ENCODE measurements around the gene YRDC.
"Not testable (repeated sequence)": the region's sequence is repeated elsewhere in the genome, so short reads cannot be mapped to it uniquely, and the experiment has no call there.

The YRDC gene

GRCh38 chr1:37782491-37782890, 25.5 kb downstream of the YRDC start:
- in situ Hi-C loops (cut with HindIII; ENCODE audit: low sequenced_read_pairs): no loop called here
- no peak overlapping the region for H3K4me3 ChIP-seq (ENCODE audit: low read depth, low read length)
- TF ChIP-seq CTCF (IDR thresholded peaks at IDR 0.05; ENCODE audit: low read depth, low read length): no peak
- DNase-seq (ENCODE audit: low read depth, low spot score): no peak

DNA sequence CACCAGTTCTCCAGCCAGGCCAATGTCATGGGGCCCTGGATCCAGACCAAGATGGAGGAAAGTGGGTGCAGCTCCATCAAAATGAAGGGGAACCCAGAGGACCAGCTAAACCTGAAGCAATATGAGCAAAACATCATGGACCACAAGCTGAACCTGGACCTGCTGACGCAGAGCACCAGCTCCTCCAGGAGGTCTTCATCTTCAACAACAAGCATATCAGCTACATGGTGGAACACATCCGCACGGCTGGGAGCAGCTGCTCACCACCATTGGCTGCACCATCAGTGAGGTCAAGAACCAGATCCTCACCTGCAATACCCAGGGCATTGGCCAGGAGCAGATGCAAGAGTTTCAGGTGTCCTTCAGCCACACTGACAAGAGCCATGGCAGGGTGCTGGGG, 29.4 kb downstream of the YRDC start:
- in situ Hi-C loops (cut with HindIII; ENCODE audit: low sequenced_read_pairs): no loop called here
- H3K4me3 ChIP-seq (ENCODE audit: low read depth, low read length): no peak overlapping the region
- no peak for TF ChIP-seq CTCF (IDR thresholded peaks at IDR 0.05; ENCODE audit: low read depth, low read length)
- DNase-seq (ENCODE audit: low read depth, low spot score): no peak

GRCh38 chr1:37776946-37777516, 31.0 kb downstream of the YRDC start:
- no peak for DNase-seq (ENCODE audit: low read depth, low spot score)
- TF ChIP-seq CTCF (IDR thresholded peaks at IDR 0.05; ENCODE audit: low read depth, low read length): no peak
- no peak overlapping the region for H3K4me3 ChIP-seq (ENCODE audit: low read depth, low read length)
- in situ Hi-C loops (cut with HindIII; ENCODE audit: low sequenced_read_pairs): no loop called here

- H3K4me3 ChIP-seq (ENCODE audit: low read depth, low read length); in situ Hi-C loops (cut with HindIII; ENCODE audit: low sequenced_read_pairs); DNase-seq (ENCODE audit: low read depth, low spot score): not testable (repeated sequence)
Measured at GRCh38 chr1:37771440-37771839, 36.6 kb downstream of the YRDC start.

GRCh38 chr1:37767488-37767887, 40.5 kb downstream of the YRDC start:
- in situ Hi-C loops (cut with HindIII; ENCODE audit: low sequenced_read_pairs): no loop called here
- TF ChIP-seq CTCF (IDR thresholded peaks at IDR 0.05; ENCODE audit: low read depth, low read length): no peak
- no peak for DNase-seq (ENCODE audit: low read depth, low spot score)
- no peak overlapping the region for H3K4me3 ChIP-seq (ENCODE audit: low read depth, low read length)

GRCh38 chr1:37765916-37766664, 41.9 kb downstream of the YRDC start:
- in situ Hi-C loops (cut with HindIII; ENCODE audit: low sequenced_read_pairs): no loop called here
- TF ChIP-seq CTCF (IDR thresholded peaks at IDR 0.05; ENCODE audit: low read depth, low read length): no peak
- H3K4me3 ChIP-seq (ENCODE audit: low read depth, low read length): no peak overlapping the region
- no peak for DNase-seq (ENCODE audit: low read depth, low spot score)

- TF ChIP-seq CTCF (IDR thresholded peaks at IDR 0.05; ENCODE audit: low read depth, low read length): no peak
- in situ Hi-C loops (cut with HindIII; ENCODE audit: low sequenced_read_pairs): no loop called here
- DNase-seq (ENCODE audit: low read depth, low spot score): no peak
- H3K4me3 ChIP-seq (ENCODE audit: low read depth, low read length): no peak within 1 kb of the TSS
Measured at GRCh38 chr1:37764888-37765441, 43.0 kb downstream of the YRDC start, which contains the start of gene EPHA10. TSS of gene EPHA10 (minus strand) at chr1:37765120. CDS start at chr1:37765066, 54 bp downstream.
